ENCODE data around the gene CEBPE.

GRCh38 chr14:23071921-23072539 lies 47.0 kb downstream of the CEBPE start:
- TF ChIP-seq EZH2 (IDR thresholded peaks at IDR 0.05; ENCODE audit: insufficient read depth, poor library complexity, severe bottlenecking) (no peak), EZH2phosphoT487 (IDR thresholded peaks at IDR 0.05; ENCODE audit: insufficient read depth, low read depth) (no peak)

Data from GM23248 (cell line).